ENCODE results near the gene EXOC4. TPM values are rescaled to one million over a fixed set of nuclear protein-coding genes. Genes with fewer than 3 reads are reported as not detected.

The EXOC4 gene
- polyA plus RNA-seq, 3 donors from 2014 or later: 24.2 to 50.1 (median 30.1) TPM

DNA sequence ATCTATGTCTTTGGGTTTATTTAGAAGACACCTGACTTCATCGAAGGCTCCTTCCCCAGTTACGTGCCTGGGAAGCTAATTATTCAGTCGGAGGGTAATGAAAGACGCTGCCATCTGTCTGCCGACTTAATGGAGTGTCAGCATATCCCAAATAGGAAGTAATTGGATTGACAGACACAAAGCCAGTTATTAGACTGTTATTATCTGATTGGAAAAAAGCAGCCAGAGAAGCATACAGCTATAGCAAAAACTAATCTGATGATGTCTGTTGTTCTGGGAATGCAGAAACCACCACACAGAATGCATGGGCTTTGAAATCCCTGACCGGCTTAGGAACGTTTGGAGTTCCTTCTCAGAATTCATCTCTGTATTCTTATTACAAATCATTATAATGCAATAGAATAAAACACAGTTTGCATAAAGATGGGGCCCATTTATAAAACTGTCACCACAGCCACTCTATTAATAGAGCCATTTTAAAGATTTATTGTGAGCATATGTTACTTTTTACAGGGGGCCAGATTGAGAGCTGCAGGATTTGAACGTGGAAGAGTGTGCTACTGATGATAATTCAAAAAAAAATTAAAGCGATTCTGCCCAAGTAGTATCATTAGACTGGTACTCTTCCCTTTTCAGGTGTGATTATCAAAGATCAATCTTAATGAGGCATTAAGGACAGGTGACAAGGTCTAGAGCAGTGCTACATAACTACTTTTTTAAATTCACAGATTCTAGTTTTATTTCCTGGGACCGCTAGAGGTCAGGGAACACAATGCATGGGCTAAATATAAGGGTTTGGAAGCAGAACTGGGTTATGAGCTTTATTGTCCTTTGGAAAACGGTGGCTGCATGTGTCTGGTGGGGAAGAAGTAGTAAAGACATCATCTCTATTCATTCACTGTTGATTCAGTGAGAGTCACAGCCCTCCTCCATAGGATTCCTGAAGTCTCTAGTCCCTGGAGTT lies 544.2 kb downstream of the EXOC4 start:
- H3K4me1 Mint-ChIP-seq: no peaks in the 10 kb centered on the region
- H3K27me3 Mint-ChIP-seq (ENCODE audit: low read depth in 3 of 3): peaks cover 0 to 3% (median 0%) of the 10 kb centered on the region in 3 donors
- DNase-seq: no peak
- H3K27ac Mint-ChIP-seq: no peak overlapping the region
- H3K9me3 Mint-ChIP-seq: no peaks in the 10 kb centered on the region
- peaks cover 0 to 6% (median 0%) of the 10 kb centered on the region in 3 donors for H3K36me3 Mint-ChIP-seq
- no peak overlapping the region for H3K4me3 Mint-ChIP-seq

DNA sequence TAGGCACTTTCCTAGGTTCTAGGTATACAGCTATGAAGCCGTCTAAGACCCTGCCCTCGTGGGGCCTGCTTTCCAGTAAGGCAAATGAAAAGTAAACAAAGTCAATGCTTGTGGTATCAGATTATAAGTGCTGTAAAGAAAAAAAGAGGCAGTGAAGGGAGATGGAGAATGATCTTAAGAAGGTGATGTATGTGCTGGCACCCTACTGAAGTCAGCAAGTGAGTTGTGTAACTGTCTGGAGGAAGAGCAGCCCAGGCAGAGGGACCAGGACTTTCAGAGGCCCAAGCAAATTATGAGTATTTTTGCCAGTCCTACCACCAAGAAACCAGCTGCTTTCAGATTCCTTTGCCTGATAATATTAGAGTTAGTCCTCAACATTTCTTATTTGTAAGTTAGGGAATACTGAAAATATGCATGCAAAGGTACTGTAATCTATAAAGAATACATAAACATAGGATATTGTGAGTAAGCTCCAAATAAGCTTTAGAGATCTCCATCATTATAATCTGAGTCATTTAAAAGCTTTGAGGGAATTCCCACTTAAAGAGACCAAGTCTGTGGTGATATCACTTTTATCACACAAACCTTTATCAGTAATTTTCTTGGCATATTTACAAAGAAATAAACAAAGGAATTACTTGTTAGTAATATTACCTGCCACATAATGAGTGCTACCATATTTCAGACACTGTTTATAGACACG lies 545.1 kb downstream of the EXOC4 start:
- peaks cover 0 to 3% (median 0%) of the 10 kb centered on the region in 3 donors for H3K27me3 Mint-ChIP-seq (ENCODE audit: low read depth in 3 of 3)
- no peak for DNase-seq
- H3K27ac Mint-ChIP-seq: no peak overlapping the region
- no peaks in the 10 kb centered on the region for H3K9me3 Mint-ChIP-seq
- H3K36me3 Mint-ChIP-seq: peaks cover 0 to 6% (median 0%) of the 10 kb centered on the region in 3 donors
- no peak overlapping the region for H3K4me3 Mint-ChIP-seq
- no peaks in the 10 kb centered on the region for H3K4me1 Mint-ChIP-seq

DNA sequence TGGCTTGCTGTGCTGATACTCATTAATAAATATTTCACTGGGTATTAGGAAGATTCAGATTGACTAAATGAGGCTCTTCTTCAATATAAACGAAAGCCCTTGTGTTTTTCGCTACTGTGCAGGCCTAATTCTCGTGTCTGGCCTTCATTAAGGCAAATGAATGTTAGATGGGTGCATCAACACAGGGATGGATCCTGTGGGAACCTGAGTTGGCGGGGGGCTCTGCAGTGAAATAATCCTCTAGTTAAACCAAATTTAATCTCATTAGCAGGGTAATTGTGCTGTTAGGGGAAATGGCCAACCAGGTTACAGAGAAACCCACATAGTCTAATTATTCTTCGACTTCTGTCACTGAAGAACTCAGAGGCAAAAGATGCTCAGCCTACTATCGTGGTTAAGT lies 548.5 kb downstream of the EXOC4 start:
- Mint-ChIP-seq H3K36me3 (no peaks in the 10 kb centered on the region), H3K27ac (no peak overlapping the region), H3K4me3 (no peak overlapping the region), H3K9me3 (no peaks in the 10 kb centered on the region), H3K4me1 (peaks cover 0 to 4% of the 10 kb centered on the region in 2 donors), H3K27me3 (ENCODE audit: low read depth in 3 of 3) (peaks cover 0 to 3% (median 0%) of the 10 kb centered on the region in 3 donors)
- DNase-seq: no peak

DNA sequence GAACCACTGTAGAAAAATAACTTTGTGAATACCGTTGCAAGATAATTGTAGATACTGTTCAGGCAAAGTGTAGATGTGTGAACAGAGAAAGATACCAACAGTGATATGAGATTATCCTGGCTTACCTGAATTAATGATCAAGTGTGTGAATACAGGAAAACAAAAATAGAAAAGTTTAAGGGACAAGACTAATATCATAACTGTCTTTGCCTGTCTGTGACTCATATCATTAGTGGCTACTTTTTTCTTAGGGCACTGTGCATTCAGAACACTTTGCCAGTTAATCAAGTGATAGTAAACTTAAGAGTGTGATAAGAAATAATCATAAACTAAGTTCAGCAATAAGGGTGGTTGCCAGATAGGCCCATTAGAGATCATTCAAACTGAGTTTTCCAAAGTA lies 551.2 kb downstream of the EXOC4 start:
- Mint-ChIP-seq H3K4me1 (peaks cover 0 to 4% of the 10 kb centered on the region in 2 donors), H3K4me3 (no peak overlapping the region), H3K9me3 (no peaks in the 10 kb centered on the region), H3K27me3 (ENCODE audit: low read depth in 3 of 3) (peaks cover 0 to 3% (median 0%) of the 10 kb centered on the region in 3 donors), H3K36me3 (no peaks in the 10 kb centered on the region), H3K27ac (no peak overlapping the region)
- DNase-seq: no peak

DNA sequence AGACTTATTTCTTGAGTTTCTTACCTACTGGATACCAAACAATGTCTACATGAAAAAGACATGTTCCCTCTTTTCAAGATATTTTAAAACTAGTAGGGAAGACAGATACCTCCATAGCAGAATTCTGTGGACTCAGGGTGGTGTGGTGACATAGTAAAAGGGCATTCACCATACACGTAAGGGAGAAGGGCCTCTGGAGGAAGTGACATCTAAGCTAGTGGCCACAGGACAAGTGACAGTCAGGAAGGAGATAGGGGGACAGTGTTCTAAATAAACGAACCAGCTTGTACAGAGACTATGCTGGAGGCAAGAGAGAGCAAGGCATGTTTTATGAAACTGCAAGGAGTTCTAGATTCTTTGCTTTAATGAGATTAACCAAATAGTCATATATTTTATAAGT lies 552.5 kb downstream of the EXOC4 start:
- no peak for DNase-seq
- H3K4me3 Mint-ChIP-seq: no peak overlapping the region
- peaks cover 0 to 4% of the 10 kb centered on the region in 2 donors for H3K4me1 Mint-ChIP-seq
- no peaks in the 10 kb centered on the region for H3K27me3 Mint-ChIP-seq (ENCODE audit: low read depth in 3 of 3)
- no peaks in the 10 kb centered on the region for H3K9me3 Mint-ChIP-seq
- H3K36me3 Mint-ChIP-seq: no peaks in the 10 kb centered on the region
- H3K27ac Mint-ChIP-seq: peak overlapping the region in 2 of 6 donors; percentile 4 to 25

DNA sequence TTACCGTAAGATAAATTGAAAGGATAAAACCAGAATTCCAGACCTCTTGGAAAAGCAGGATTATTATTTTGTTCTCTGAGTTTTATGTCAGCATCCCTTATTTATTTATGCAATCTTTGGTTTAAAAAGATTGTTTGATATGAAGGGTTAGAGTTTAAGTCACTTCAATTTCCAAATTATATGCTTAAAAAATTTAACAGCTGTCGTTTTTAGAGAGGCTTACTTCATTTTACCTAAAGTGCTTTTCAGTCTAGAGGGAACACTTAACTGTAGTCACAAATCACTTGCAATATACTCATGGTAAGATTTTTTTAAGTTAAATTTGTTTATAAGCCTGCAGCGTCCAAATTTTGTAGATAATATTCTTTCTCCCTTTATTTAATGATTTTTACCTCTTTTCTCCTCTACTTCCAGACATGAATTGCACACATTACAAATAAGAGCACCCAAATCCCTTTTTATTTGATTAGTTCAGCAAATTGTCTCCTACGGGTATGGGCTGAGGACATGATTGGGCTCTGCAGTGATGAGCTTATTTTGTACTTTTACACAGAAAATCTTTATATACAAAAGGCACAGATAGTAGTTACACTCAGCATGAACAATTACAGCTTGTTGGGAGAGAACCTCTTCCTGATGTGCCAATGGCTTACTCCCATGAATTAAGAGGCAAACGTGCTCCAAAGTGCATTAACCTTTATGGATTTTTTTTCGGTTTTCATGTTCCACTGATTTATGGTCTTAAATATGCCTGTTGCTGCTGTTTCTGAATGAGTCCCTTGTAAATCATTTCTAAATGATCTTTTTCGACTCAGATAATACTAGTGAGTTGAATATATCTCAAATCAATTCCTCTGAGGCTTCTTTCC lies 555.0 kb downstream of the EXOC4 start:
- Mint-ChIP-seq H3K27me3 (ENCODE audit: low read depth in 3 of 3) (peaks cover 0 to 1% (median 0%) of the 10 kb centered on the region in 3 donors), H3K27ac (no peak overlapping the region), H3K9me3 (no peaks in the 10 kb centered on the region), H3K4me1 (peaks cover 12 to 15% of the 10 kb centered on the region in 2 donors), H3K36me3 (no peaks in the 10 kb centered on the region), H3K4me3 (no peak overlapping the region)
- no peak for DNase-seq

DNA sequence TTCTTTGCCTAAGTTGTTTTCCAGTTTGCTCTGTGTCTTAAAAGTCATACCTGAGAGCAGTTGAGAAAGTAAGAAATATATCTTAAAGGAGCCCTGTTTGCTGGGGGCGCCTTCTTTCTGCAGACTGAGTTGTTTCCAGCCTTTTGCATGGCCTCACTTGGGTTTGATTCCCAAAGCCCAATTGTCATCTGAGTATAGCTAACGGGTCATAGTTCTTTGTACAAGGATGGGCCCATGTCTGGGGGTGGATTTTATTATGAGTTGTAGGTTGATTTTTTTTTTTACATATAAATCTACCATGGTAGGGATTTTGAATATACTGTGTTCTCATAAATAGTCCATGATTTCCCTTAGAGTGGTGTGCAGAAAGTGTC lies 555.6 kb downstream of the EXOC4 start:
- peaks cover 0 to 1% (median 0%) of the 10 kb centered on the region in 3 donors for H3K27me3 Mint-ChIP-seq (ENCODE audit: low read depth in 3 of 3)
- H3K9me3 Mint-ChIP-seq: no peaks in the 10 kb centered on the region
- H3K27ac Mint-ChIP-seq: no peak overlapping the region
- no peaks in the 10 kb centered on the region for H3K36me3 Mint-ChIP-seq
- DNase-seq: no peak
- peaks cover 12 to 16% of the 10 kb centered on the region in 2 donors for H3K4me1 Mint-ChIP-seq
- no peak overlapping the region for H3K4me3 Mint-ChIP-seq

DNA sequence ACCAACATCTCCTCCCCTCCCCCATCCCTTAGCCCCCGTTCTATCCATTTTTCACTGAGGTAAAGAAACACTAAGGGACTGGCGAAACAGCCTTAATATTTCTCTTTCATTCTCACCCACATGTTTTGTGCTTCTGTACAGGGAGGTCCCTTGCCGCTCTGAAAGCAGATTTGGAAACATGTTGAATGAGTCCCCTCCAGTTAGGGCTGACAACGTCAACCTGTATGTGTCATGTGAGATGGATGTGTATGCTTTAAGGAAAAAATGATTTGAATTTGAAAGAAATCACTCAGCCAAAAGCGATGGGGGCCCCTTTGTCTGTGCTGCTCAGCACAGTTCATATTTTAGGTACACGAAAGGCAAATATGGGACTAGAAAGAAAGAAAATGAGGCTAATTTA lies 560.0 kb downstream of the EXOC4 start:
- DNase-seq: no peak
- H3K4me3 Mint-ChIP-seq: no peak overlapping the region
- peaks cover 0 to 1% (median 0%) of the 10 kb centered on the region in 3 donors for H3K27me3 Mint-ChIP-seq (ENCODE audit: low read depth in 3 of 3)
- peaks cover 12 to 14% of the 10 kb centered on the region in 2 donors for H3K4me1 Mint-ChIP-seq
- H3K9me3 Mint-ChIP-seq: no peaks in the 10 kb centered on the region
- H3K27ac Mint-ChIP-seq: peak overlapping the region in 1 of 6 donors; percentile 42
- peaks cover 7 to 13% (median 7%) of the 10 kb centered on the region in 3 donors for H3K36me3 Mint-ChIP-seq

DNA sequence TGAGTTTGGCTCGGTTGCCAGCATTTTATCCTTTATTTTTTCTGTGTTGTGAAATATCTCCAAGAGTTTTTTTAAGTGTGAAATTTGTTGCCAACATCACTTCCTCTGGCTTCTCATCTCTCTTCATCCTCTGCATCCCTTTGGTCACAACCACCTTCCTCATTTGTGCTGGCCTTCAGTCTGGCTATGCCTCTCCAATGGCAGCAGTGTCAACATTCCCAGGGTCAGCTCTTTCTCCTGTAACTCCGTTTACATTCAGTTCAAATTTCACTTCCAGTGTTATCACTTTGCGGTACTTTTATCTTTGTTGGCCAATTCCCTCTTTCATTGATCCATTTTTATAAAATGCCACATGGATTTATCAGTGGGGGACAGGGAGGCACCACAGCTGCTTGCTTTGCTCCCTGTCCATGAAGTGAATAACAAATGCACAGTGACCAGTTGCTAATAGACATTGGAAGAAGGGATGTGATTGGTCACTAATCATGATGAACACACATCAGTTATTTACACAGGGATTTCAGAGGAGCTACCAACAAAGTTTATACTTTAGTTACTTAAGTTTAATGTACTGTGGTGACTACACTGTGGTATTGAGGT lies 562.8 kb downstream of the EXOC4 start:
- Mint-ChIP-seq H3K27me3 (ENCODE audit: low read depth in 3 of 3) (no peaks in the 10 kb centered on the region), H3K4me3 (no peak overlapping the region), H3K4me1 (peaks cover 12 to 14% of the 10 kb centered on the region in 2 donors), H3K36me3 (peaks cover 19 to 28% (median 24%) of the 10 kb centered on the region in 3 donors), H3K9me3 (no peaks in the 10 kb centered on the region), H3K27ac (no peak overlapping the region)
- no peak for DNase-seq

DNA sequence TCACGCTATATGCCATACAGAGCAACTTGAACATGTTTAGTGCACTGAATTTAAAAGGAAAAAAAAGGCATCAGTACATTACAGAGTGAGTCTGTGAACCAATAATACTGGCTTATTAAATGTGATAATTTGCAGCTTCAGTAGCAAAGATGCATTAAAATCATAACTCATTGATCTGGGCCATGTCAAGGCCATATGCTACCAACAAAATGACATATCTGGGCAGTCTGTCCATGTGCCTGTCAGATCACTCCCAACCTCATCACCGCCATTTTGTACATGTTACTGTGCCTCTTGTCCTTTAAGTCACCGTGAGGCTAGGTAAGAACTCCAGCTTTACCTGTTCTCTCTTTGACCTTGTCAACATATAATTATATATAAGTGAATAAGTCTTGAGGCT lies 566.8 kb downstream of the EXOC4 start:
- peaks cover 0 to 1% (median 0%) of the 10 kb centered on the region in 3 donors for H3K27me3 Mint-ChIP-seq (ENCODE audit: low read depth in 3 of 3)
- H3K36me3 Mint-ChIP-seq: peaks cover 28 to 42% (median 41%) of the 10 kb centered on the region in 3 donors
- no peaks in the 10 kb centered on the region for H3K9me3 Mint-ChIP-seq
- H3K27ac Mint-ChIP-seq: no peak overlapping the region
- H3K4me1 Mint-ChIP-seq: no peaks in the 10 kb centered on the region
- H3K4me3 Mint-ChIP-seq: no peak overlapping the region
- DNase-seq: no peak

DNA sequence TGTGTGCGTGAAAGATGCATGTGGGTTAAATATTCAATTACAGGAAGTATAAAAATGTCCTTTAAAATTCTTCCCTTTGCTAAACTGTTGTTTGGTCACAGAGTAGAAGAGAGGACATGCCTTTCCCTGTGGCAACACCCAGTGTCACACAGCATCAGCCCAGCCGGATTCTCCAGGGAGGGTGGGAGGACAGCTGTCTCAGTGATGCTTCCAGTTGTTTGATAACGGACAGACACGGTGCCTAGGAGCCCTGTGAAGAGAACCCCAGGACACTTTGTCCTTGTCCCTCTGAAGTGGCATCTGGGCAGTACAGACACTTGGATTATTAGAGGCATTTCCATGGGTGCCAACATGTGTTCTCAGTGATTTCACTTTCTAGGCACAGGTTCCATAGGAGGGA lies 567.7 kb downstream of the EXOC4 start:
- Mint-ChIP-seq H3K9me3 (no peaks in the 10 kb centered on the region), H3K36me3 (peaks cover 28 to 42% (median 41%) of the 10 kb centered on the region in 3 donors), H3K27me3 (ENCODE audit: low read depth in 3 of 3) (peaks cover 0 to 1% (median 0%) of the 10 kb centered on the region in 3 donors), H3K27ac (no peak overlapping the region), H3K4me1 (no peaks in the 10 kb centered on the region), H3K4me3 (no peak overlapping the region)
- DNase-seq: no peak

DNA sequence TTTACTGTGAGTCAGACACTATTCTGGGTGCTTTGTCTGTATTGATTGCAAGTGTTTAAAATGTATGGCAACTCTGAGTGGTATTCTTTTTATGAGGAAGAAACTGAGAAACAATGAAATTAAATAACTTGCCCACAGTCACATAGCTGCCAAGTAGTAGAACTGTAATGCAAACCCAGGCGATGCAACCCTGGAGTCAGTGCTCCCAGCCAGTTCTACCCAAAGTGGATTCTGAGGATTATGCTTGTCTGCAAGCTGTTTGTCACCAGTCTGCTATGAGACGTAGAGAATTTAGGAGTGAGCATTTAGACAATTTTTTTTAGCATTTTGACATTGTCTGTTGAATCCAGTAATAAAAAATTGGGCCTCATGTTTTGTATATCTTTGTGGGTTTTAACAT lies 568.3 kb downstream of the EXOC4 start:
- Mint-ChIP-seq H3K9me3 (no peaks in the 10 kb centered on the region), H3K27ac (no peak overlapping the region), H3K4me1 (no peaks in the 10 kb centered on the region), H3K27me3 (ENCODE audit: low read depth in 3 of 3) (peaks cover 0 to 1% (median 0%) of the 10 kb centered on the region in 3 donors), H3K36me3 (peaks cover 28 to 42% (median 41%) of the 10 kb centered on the region in 3 donors), H3K4me3 (no peak overlapping the region)
- no peak for DNase-seq

DNA sequence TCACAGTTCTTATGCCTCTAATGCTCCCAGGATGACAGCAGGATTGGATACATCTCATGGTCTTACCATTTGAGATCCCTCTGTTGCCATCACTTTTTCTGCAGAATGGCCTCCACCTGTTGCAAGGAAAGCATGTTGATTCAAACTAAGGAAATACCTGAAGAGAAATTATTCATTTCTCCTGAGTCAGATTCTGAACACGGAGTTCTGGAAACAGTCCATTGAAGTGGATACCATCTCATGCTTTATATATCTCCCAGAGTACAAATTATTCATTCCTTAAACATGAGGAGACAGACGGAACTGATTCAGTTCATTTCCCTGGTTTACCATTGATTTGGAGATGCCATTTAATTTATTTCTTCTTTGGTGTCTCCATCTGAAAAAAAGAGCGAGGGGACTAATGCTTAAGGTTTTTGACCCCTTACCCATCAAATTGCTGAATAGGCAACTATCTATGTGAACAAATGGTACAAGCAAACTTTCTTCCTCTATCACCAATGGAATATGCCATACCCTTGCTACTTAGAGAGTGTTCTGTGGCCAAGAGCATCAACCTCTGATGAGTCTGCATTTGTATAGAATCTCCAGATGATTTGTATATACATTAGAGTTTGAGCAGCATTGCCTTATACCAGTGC lies 569.2 kb downstream of the EXOC4 start:
- DNase-seq: no peak
- Mint-ChIP-seq H3K4me1 (no peaks in the 10 kb centered on the region), H3K4me3 (no peak overlapping the region), H3K36me3 (peaks cover 27 to 42% (median 40%) of the 10 kb centered on the region in 3 donors), H3K27me3 (ENCODE audit: low read depth in 3 of 3) (peaks cover 0 to 1% (median 0%) of the 10 kb centered on the region in 3 donors), H3K9me3 (no peaks in the 10 kb centered on the region), H3K27ac (no peak overlapping the region)

Measured in immature natural killer cell (primary cell).